Osteoblast (primary cell): Measurements from ENCODE around the gene MAN1C1. TPM values are rescaled to one million over a fixed set of nuclear protein-coding genes. Genes with fewer than 3 reads are reported as not detected.

ENCODE experiments used
- DNase-seq: peaks from one replicate; pipeline ENCODE4 v3.0.0; 2011; ENCODE audit warnings: low spot score, mixed read lengths; ENCODE audit not compliant: insufficient read length; ENCODE audit errors: missing footprints
- H2AFZ ChIP-seq: 2 replicates; pipeline ENCODE4 v1.6.0; 2011; ENCODE audit warnings: mild to moderate bottlenecking, low read length
- H3K27ac ChIP-seq: 2 replicates; pipeline ENCODE4 v1.5.1; 2011; ENCODE audit warnings: mild to moderate bottlenecking, low read depth, low read length, moderate library complexity
- H3K27me3 ChIP-seq: 2 replicates; pipeline ENCODE4 v1.6.0; 2012; ENCODE audit warnings: mild to moderate bottlenecking, control low read depth, inconsistent platforms, low read length, moderate library complexity; ENCODE audit not compliant: insufficient read depth
- H3K36me3 ChIP-seq: 2 replicates; pipeline ENCODE4 v1.5.1; 2011; ENCODE audit warnings: mild to moderate bottlenecking, low read length, control low read depth, moderate library complexity; ENCODE audit not compliant: insufficient read depth
- H3K4me1 ChIP-seq: 2 replicates; pipeline ENCODE4 v1.5.1; 2011; ENCODE audit warnings: mild to moderate bottlenecking, low read length, control low read depth, moderate library complexity; ENCODE audit not compliant: insufficient read depth
- H3K4me2 ChIP-seq: 2 replicates; pipeline ENCODE4 v1.6.0; 2011; ENCODE audit warnings: mild to moderate bottlenecking, low read length; ENCODE audit not compliant: insufficient read depth
- H3K4me3 ChIP-seq: fragments of 200-600 bp; sonication (generic); 3 replicates; pipeline ENCODE4 v1.5.1; 2012; ENCODE audit warnings: mild to moderate bottlenecking, low read length, inconsistent platforms; ENCODE audit not compliant: insufficient read depth
- H3K79me2 ChIP-seq: 2 replicates; pipeline ENCODE4 v1.6.0; 2012; ENCODE audit warnings: mild to moderate bottlenecking, low read length, control low read depth, inconsistent platforms; ENCODE audit not compliant: insufficient read depth
- H3K9me3 ChIP-seq: 2 replicates; pipeline ENCODE4 v1.5.1; 2011; ENCODE audit warnings: low read depth, low read length, control low read depth
- H4K20me1 ChIP-seq: 2 replicates; pipeline ENCODE4 v1.6.0; 2012; ENCODE audit warnings: mild to moderate bottlenecking, low read length, control low read depth; ENCODE audit not compliant: insufficient read depth
- total RNA-seq: library from RNA; depleted of rRNA; stranded (reverse); fragments of >200 nt; gene quantifications from 2 replicates; pipeline ENCODE4 v1.2.3, GENCODE V29; 2012
- TF ChIP-seq, protein P1 (sequence below): IDR thresholded peaks from 2 replicates; pipeline ENCODE4 v1.5.1; 2011; ENCODE audit warnings: mild to moderate bottlenecking, low read depth, low read length, moderate library complexity; ENCODE audit errors: extremely low read depth

The MAN1C1 gene
- total RNA-seq, 1 donor, result 16.3 TPM

DNA sequence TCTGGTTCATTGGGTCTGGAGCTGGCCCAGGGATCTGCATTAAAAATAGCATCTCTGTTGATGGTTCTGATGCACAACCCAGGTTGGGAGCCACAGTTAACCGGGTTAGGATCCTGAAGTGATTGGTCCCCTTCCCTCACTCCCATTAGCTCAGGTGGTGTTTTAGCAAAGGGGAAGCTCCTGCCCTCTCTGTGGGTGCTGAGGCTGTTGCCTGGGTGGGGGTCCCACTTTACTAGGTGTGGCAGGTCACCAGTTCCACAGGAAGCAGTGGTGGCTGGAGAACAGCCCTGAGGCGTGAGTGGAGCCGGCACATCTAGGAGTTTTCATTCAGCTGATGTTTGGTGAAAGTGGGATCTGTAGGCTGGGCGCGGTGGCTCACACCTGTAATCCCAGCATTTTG lies 86.5 kb downstream of the MAN1C1 start:
- no peak overlapping the region for H3K4me2 ChIP-seq
- H4K20me1 ChIP-seq, result no peaks in the 10 kb centered on the region
- peaks cover 33% of the 10 kb centered on the region for H3K4me1 ChIP-seq
- no peaks in the 10 kb centered on the region for H3K9me3 ChIP-seq
- no peak overlapping the region for H2AFZ ChIP-seq
- no peaks in the 10 kb centered on the region for H3K27me3 ChIP-seq
- no peaks in the 10 kb centered on the region for H3K36me3 ChIP-seq
- TF ChIP-seq, protein P1, sequence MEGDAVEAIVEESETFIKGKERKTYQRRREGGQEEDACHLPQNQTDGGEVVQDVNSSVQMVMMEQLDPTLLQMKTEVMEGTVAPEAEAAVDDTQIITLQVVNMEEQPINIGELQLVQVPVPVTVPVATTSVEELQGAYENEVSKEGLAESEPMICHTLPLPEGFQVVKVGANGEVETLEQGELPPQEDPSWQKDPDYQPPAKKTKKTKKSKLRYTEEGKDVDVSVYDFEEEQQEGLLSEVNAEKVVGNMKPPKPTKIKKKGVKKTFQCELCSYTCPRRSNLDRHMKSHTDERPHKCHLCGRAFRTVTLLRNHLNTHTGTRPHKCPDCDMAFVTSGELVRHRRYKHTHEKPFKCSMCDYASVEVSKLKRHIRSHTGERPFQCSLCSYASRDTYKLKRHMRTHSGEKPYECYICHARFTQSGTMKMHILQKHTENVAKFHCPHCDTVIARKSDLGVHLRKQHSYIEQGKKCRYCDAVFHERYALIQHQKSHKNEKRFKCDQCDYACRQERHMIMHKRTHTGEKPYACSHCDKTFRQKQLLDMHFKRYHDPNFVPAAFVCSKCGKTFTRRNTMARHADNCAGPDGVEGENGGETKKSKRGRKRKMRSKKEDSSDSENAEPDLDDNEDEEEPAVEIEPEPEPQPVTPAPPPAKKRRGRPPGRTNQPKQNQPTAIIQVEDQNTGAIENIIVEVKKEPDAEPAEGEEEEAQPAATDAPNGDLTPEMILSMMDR, result no peak
- no peak overlapping the region for H3K27ac ChIP-seq
- DNase-seq, result no peak
- H3K79me2 ChIP-seq, result no peaks in the 10 kb centered on the region
- no peak overlapping the region for H3K4me3 ChIP-seq

DNA sequence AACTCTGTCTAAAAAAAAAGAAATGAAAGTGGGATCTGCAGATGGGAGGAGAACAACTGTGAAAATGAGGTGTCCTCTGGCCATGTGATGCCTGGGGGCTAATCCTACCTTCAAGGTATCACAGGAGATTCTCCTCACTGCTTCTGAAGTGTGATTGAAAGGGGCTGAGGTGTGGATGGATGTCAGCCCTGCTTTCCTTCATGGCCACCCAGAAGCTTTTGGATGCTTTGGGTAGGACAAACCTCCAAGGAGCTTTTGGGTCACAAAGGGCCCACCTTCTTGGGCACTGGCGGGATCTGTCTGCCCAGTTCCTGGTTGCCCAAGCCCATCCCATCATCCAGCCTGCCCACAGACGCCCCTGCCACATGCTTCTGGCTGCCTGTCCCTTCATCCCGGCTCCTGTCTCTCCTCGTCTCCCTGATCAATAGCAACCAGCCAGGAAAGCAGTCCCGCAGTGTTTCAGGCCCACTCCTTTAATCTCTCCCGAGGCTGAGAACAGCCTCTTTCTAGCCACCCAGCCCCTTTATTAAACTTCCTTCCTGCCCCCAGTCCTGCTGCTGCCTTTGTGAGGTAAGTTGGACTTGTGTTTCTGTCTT lies 87.2 kb downstream of the MAN1C1 start:
- no peak for DNase-seq
- Histone ChIP-seq H3K4me3 (no peak overlapping the region), H3K27ac (no peak overlapping the region), H3K36me3 (no peaks in the 10 kb centered on the region), H3K4me1 (peaks cover 40% of the 10 kb centered on the region), H3K27me3 (no peaks in the 10 kb centered on the region), H3K4me2 (no peak overlapping the region), H3K79me2 (no peaks in the 10 kb centered on the region), H4K20me1 (no peaks in the 10 kb centered on the region), H2AFZ (no peak overlapping the region), H3K9me3 (no peaks in the 10 kb centered on the region)
- TF ChIP-seq, protein P1, result no peak

DNA sequence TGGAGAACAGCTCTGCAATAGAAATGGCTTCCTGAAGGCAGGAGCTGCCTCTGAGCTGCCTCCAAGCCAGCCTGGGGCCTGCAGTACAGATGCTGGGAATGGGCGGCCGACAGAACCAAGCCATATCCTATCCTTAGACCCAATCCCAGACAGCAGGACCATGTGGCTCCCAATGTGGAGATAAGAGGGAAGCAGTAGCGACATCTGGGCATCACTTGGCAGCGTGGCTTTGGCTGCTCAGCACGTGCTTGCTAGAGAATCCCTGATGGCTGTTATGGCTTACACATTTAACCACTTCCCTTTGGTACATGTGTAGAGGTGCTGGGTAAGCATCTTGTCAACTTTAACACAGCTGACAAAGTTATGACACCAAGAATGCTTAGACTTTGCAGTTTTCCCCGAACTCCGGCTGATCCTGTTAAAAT lies 87.7 kb downstream of the MAN1C1 start:
- no peaks in the 10 kb centered on the region for H3K27me3 ChIP-seq
- H3K27ac ChIP-seq, result no peak overlapping the region
- no peak overlapping the region for H3K4me3 ChIP-seq
- H2AFZ ChIP-seq, result no peak overlapping the region
- no peak overlapping the region for H3K4me2 ChIP-seq
- H3K79me2 ChIP-seq, result no peaks in the 10 kb centered on the region
- H4K20me1 ChIP-seq, result no peaks in the 10 kb centered on the region
- H3K36me3 ChIP-seq, result no peaks in the 10 kb centered on the region
- TF ChIP-seq, protein P1, result no peak
- H3K4me1 ChIP-seq, result peaks cover 42% of the 10 kb centered on the region
- DNase-seq, result no peak
- H3K9me3 ChIP-seq, result no peaks in the 10 kb centered on the region

DNA sequence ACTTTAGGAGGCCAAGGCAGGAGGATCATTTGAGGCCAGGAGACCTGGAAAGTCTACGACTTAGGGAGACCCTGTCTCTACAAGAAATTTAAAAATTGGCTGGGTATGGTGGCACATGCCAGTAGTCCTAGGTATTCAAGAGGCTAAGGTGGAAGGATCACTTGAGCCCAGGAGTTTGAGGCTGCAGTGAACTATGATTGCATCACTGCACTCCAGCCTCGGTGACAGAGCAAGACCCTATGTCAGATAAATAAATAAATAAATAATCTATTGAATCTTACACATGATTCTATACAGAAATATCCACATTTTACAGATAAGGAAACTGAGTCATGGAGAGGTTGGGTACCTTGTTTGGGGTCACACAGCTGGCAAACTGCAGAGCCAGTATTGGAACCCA lies 89.1 kb downstream of the MAN1C1 start:
- Histone ChIP-seq H3K4me2 (no peak overlapping the region), H3K36me3 (no peaks in the 10 kb centered on the region), H2AFZ (no peak overlapping the region), H3K9me3 (no peaks in the 10 kb centered on the region), H4K20me1 (no peaks in the 10 kb centered on the region), H3K4me1 (peaks cover 31% of the 10 kb centered on the region), H3K27ac (no peak overlapping the region), H3K27me3 (no peaks in the 10 kb centered on the region), H3K79me2 (no peaks in the 10 kb centered on the region), H3K4me3 (no peak overlapping the region)
- TF ChIP-seq, protein P1, result no peak
- no peak for DNase-seq
